Stimulated activated CD4-positive, alpha-beta T cell treated with anti-CD3 and anti-CD28 coated beads, Interleukin-1b, Interleukin-23, amount 100 ng/mL, for 4 hours (primary cell): ENCODE results near the gene TLK1.
A peak's percentile ranks its signal among the peaks of the same experiment; 100 is the strongest.

Experiments used
- DNase-seq, 2 donors: peaks; one replicate each; pipeline ENCODE4 v3.0.0-alpha.2; 2020; ENCODE audit warnings: low read depth in 2 of 2

The TLK1 gene

GRCh38 chr2:171160119-171160955 lies at the start of gene TLK1:
TLK1 (minus strand) TSS chr2:171160893; CDS start chr2:171160428, 465 bp downstream.
- DNase-seq = peak; percentile 60 to 66

DNA sequence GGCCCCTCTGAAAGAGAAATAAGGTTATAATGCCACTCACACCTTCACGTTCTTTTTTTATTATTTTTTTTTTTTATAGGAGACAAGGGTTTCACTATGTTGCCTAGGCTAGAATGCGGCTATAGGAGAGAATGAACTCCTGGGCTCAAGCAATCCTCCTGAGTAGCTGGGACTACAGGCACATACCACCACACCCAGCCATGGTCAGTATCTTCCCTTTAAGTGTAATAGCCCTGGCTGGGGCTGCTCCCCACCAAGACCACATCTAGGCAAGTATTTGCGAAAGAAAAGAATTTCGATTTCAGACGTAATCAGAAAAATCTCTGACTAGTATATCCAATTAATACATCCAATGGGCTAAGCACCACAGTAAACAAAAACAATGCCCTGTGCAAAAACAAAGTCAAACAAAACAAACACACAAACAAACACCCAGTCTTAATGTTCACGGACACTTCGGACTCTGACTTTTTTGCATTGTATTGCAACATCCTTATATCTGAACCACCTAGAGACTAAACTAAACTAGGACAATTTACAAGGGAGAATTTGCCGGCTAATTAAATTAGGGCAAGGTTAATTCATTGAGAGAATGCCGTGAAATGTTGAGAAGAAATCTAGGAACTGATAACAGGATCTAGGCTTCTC lies 49.6 kb upstream of the TLK1 start:
- no peak for DNase-seq

- no peak for DNase-seq
Observed at GRCh38 chr2:171208657-171209056, 48.0 kb upstream of the TLK1 start.

- no peak for DNase-seq
Observed at GRCh38 chr2:171206422-171207115, 45.9 kb upstream of the TLK1 start.

- DNase-seq = no peak
Observed at GRCh38 chr2:171205551-171205950, 44.9 kb upstream of the TLK1 start.

DNA sequence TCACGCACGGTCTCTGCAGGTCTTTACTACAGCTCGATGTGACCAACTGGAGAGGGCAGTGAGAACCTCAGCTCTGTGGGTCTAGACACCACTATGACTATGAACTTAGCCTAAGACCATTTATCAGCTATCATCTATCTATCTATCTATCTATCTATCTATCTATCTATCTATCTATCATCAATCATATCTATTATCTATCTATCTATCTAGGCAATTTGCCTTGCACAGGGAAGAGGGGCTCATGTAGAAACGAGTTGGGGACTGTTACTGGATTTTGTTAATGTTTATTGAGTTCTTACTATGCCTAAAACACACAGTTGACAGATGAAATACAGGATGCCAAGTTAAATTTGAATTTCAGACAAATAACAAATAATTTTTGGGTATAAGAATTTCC lies 41.1 kb upstream of the TLK1 start:
- DNase-seq = no peak

- DNase-seq = no peak
Observed at GRCh38 chr2:171201271-171201670, 40.6 kb upstream of the TLK1 start.

DNA sequence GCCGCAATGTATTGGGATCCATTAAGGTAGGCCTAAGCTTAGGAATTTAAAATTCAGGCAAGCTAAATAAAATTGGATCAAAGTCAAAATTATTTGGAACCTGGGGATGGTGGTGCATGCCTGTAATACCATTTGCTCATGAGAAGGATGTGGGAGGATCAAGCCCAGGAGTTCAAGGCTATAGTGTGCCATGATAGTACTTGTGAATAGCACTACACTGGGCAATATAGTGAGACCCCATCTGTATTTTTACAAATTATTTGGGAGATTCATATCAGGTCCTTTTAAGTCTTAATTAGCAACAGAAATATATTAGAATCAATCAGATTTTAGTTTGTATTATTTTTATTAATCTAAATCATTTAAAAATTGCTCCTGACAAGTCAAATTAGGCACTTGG lies 39.8 kb upstream of the TLK1 start:
- DNase-seq = no peak

DNA sequence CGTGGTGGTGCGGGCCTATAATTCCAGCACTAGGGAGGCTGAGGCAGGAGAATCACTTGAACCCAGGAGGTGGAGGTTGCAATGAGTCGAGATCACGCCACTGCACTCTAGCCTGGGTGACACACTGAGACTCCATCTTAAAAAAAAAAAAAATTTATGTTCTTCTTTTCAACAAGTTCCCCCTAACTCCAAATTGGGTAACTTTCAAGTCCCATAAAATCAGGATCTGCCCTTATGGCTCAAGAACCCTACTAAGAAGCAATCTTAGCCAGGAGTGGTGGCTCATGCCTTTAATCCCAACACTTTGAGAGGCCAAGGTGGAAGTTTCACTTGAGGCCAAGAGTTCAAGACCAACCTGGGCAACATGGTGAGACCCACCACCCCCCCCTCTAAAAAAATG lies 30.3 kb upstream of the TLK1 start:
- no peak for DNase-seq

GRCh38 chr2:171187819-171188218 lies 27.1 kb upstream of the TLK1 start:
- no peak for DNase-seq

GRCh38 chr2:171187177-171187576 lies 26.5 kb upstream of the TLK1 start:
- DNase-seq = no peak

DNA sequence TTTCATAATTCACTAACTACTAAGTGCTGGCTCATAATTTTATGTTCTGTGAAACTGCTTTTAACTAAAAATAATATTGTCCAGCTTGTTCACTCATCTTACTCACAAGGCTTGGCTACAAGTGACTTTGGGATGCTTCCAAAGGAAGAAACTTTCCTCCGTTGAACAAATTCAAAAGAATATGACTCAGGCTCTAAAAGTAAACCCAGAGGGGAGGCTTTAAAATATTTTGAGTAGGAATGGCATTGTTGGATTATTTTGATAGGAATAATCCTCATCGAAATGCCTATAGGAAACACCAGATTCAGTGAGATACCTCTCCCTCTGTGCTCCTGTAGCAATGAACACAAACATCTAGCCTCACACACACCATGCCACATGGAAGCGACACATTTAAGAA lies 25.2 kb upstream of the TLK1 start:
- no peak for DNase-seq

DNA sequence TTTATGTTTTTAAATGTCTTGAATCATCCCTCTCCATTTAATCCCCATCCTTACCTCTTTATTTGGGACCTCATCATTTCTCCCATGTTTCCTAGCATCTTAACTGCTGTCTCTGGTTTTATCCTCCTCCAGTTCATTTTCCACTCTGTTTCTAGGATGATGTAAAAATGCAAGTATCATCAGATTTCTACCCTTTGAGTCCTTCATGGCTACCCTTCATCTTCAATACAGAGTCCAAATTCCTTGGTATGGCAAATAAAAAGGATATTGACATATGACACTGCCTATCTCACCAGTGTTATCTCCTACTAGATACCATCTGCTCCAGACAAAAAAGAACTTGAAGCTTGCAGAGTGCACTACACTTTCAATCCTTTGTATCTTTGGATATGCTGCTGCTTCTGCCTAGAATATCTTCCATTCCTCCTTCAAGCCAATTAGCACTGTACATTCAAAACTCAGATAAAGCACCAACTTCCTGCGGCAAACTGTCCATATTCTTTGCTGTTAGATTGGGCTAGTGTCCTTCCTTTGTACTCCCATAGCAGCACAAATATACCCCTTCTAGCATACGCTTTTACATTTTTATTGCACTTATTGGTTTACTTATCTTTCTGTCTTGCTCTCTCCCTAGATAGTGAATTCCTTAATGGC lies 24.6 kb upstream of the TLK1 start:
- DNase-seq = no peak

DNA sequence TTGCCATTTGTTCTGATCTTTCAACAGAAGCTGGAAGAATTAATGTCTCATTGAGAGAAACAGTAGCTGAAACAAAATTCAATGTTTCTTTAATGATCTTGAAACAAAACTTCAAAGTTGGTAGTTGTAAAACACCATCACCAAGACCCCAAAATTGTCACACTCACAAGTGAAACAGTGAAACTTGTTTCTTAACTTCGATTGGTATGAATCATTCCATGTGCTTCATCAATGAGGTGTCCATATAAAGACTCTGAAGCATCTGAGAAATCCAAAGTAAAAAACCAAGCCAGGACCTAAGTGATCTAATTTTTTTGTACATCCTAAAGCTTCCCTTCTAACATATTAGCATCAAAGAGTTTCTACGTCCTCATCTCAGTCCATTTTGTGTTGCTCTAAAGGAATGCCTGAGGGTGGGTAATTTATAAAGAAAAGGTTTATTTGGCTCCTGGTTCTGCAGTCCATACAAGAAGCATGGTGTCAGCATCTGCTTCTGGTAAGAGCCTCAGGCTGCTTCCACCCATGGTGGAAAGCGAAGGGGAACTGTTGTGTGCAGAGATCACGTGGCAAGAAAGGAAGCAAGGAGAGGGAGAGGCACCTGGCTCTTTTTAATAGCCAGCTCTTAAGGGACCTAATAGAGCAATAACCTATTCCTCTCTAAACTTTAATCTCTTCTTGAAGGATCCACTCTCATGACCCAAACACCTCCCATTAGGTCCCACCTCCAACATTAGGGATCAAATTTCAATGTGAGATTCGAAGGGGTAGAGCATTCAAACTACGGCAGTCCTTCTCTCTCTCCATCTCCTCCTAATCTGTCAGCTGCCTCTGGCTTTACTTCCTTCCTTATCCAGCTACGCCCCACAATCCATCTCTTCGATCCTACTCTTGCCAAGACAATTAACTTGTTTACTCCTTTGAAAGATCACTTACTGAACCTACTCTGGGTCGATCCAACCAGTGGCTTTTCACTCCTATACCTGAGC lies 20.7 kb upstream of the TLK1 start:
- no peak for DNase-seq

DNA sequence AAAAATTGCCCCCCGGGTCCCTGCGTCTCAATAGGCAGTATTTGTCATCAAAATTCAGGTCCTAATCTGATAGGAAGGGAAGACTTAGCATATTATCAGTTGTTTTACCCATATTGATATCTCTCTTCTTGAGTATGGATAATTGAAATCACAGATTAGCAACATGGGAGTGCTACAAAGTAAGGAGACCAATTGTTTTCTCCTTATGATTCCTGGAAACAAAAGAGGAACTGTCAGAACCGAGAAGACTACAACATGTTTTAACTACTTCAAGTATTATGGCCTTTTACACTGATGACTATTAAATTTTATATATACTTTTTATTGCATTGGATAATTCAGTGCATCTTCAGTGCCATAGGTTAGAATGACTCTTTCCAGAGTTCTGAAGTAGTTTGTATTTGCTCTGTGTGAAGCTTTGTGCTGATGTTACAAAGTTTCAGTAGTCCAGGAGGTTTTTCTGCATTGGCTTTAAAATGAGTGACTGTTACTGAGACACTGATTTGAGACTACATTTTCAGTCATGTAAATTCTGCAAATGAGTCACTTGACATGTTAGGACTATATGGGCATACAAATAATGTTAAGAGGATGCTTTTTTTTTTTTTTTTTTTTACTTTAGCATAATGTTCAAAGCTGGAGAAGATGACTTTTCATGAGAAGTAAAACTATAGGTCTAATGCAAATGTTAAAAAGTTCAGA lies 19.7 kb upstream of the TLK1 start:
- DNase-seq = no peak

GRCh38 chr2:171178993-171179392 lies 18.3 kb upstream of the TLK1 start:
- DNase-seq = no peak

GRCh38 chr2:171176516-171176915 lies 15.8 kb upstream of the TLK1 start:
- DNase-seq = no peak

DNA sequence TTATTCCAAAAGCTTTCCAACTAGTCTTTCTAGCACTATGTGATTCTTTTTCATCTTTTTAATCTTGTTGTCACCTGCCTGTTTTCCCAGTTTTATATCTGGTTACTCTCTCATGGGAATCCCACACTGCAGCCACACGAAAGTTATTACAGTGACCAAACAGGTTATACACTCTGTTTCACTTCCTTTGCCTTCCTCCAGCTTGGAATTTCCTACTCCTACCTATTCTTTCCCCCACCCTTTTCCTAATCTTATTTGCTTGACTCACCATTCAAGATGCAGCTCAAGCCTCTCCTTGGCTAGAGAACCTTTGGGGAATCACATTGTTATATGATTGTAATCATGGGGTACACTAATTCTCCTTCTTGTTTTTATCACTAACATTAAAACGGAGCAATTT lies 13.4 kb upstream of the TLK1 start:
- DNase-seq = no peak

GRCh38 chr2:171173087-171173486 lies 12.4 kb upstream of the TLK1 start:
- DNase-seq = no peak

DNA sequence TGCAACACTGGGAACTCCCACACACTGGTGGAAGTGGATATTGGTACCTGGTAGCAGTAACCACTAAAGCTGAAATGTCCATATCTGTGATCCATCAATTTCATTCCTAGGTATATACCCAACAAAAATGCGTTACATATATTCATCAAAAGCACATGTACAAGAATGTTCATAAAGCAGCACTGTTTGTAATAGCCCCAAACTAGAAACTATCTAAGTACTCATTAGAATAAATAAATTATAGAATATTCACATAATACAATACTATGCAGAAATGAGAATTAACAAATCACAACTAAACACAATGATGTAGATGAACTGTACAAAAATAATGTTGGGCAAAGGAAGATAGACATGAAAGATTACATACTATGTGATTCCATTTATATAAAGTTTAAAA lies 11.1 kb upstream of the TLK1 start:
- DNase-seq = no peak
